Ishikawa (cell line): ENCODE results near the gene PDE1A.

ENCODE experiments used
- EGR1 ChIP-seq: IDR thresholded peaks from 2 replicates; pipeline ENCODE4 v1.6.1; 2012
- TAF1 ChIP-seq: IDR thresholded peaks from 2 replicates; pipeline ENCODE4 v1.6.1; 2012; ENCODE audit warnings: low read depth, mild to moderate bottlenecking
- YY1 ChIP-seq: IDR thresholded peaks from 2 replicates; pipeline ENCODE4 v1.6.1; 2012; ENCODE audit warnings: low read depth
- TF ChIP-seq, protein P1 (sequence below): IDR thresholded peaks from 2 replicates; pipeline ENCODE4 v1.6.1; 2012
- TF ChIP-seq, protein P2 (sequence below): IDR thresholded peaks from 2 replicates; pipeline ENCODE4 v1.6.1; 2012; ENCODE audit warnings: low read depth, mild to moderate bottlenecking

DNA sequence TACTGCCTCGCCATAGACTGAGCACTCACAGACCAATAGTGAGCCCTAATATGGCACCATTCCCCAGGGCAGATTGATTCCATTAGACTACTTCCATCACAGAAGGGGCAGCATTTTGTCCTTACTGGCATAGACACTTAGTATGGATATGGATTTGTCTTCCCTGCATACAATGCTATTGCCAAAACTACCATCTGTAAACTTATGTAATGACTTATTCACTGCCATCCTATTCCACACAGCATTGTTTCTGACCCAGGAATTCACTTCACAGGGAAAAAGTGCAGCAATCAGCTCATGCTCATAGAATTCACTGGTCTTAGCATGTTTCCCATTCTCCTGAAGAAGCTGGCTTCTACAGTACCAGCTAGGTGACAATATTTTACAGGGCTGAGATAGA, 262.1 kb downstream of the PDE1A start:
- TF ChIP-seq, protein P1, sequence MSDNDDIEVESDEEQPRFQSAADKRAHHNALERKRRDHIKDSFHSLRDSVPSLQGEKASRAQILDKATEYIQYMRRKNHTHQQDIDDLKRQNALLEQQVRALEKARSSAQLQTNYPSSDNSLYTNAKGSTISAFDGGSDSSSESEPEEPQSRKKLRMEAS = no peak
- TF ChIP-seq TAF1 (no peak), EGR1 (no peak), YY1 (no peak)
- TF ChIP-seq, protein P2, sequence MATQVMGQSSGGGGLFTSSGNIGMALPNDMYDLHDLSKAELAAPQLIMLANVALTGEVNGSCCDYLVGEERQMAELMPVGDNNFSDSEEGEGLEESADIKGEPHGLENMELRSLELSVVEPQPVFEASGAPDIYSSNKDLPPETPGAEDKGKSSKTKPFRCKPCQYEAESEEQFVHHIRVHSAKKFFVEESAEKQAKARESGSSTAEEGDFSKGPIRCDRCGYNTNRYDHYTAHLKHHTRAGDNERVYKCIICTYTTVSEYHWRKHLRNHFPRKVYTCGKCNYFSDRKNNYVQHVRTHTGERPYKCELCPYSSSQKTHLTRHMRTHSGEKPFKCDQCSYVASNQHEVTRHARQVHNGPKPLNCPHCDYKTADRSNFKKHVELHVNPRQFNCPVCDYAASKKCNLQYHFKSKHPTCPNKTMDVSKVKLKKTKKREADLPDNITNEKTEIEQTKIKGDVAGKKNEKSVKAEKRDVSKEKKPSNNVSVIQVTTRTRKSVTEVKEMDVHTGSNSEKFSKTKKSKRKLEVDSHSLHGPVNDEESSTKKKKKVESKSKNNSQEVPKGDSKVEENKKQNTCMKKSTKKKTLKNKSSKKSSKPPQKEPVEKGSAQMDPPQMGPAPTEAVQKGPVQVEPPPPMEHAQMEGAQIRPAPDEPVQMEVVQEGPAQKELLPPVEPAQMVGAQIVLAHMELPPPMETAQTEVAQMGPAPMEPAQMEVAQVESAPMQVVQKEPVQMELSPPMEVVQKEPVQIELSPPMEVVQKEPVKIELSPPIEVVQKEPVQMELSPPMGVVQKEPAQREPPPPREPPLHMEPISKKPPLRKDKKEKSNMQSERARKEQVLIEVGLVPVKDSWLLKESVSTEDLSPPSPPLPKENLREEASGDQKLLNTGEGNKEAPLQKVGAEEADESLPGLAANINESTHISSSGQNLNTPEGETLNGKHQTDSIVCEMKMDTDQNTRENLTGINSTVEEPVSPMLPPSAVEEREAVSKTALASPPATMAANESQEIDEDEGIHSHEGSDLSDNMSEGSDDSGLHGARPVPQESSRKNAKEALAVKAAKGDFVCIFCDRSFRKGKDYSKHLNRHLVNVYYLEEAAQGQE = no peak
